Mesenchymal stem cell (in vitro differentiated cells and primary cell): ENCODE data around the gene DHX40.

Source experiments
- DNase-seq: peaks from one replicate; pipeline ENCODE4 v3.0.0-alpha.2; 2013
- H2AFZ ChIP-seq: one replicate; pipeline ENCODE4 v1.6.1; 2013; ENCODE audit warnings: low read depth, mild to moderate bottlenecking, control low read depth, inconsistent platforms, low read length, moderate library complexity
- H2AK5ac ChIP-seq: 2 replicates; pipeline ENCODE4 v1.6.1; 2013; ENCODE audit warnings: low read length, moderate library complexity, mild to moderate bottlenecking, inconsistent platforms; ENCODE audit not compliant: severe bottlenecking
- H2BK120ac ChIP-seq: one replicate; pipeline ENCODE4 v1.6.1; 2013; ENCODE audit warnings: low read depth, mild to moderate bottlenecking, inconsistent platforms, low read length, moderate library complexity
- H2BK12ac ChIP-seq, 2 experiments: one replicate each; pipeline ENCODE4 v1.6.1; 2013; ENCODE audit warnings: inconsistent platforms in 2 of 2, low read length in 2 of 2, mild to moderate bottlenecking in 2 of 2, moderate library complexity in 2 of 2, control low read depth in 1 of 2
- H2BK15ac ChIP-seq: one replicate; pipeline ENCODE4 v1.6.1; 2013; ENCODE audit warnings: mild to moderate bottlenecking, low read depth, inconsistent platforms; ENCODE audit not compliant: poor library complexity, severe bottlenecking
- H2BK5ac ChIP-seq: 2 replicates; pipeline ENCODE4 v1.6.1; 2013; ENCODE audit warnings: low read depth, mild to moderate bottlenecking, low read length, control low read depth, inconsistent platforms; ENCODE audit not compliant: poor library complexity, severe bottlenecking
- H3K14ac ChIP-seq, 2 experiments: one replicate each; pipeline ENCODE4 v1.6.1; 2013; ENCODE audit warnings: inconsistent platforms in 2 of 2, low read length in 2 of 2, control low read depth in 1 of 2, mild to moderate bottlenecking in 1 of 2, moderate library complexity in 1 of 2
- H3K18ac ChIP-seq, 2 experiments: one replicate each; pipeline ENCODE4 v1.6.1; 2013; ENCODE audit warnings: inconsistent platforms in 2 of 2, low read length in 2 of 2, control low read depth in 1 of 2, low read depth in 1 of 2, mild to moderate bottlenecking in 1 of 2
- H3K23ac ChIP-seq, 2 experiments: one replicate each; pipeline ENCODE4 v1.6.1; 2013; ENCODE audit warnings: inconsistent platforms in 2 of 2, low read length in 2 of 2, mild to moderate bottlenecking in 2 of 2, moderate library complexity in 2 of 2, control low read depth in 1 of 2
- H3K27ac ChIP-seq: 2 replicates; pipeline ENCODE4 v1.5.1; 2013; ENCODE audit warnings: mild to moderate bottlenecking, moderate library complexity, low read length, control low read depth, inconsistent platforms; ENCODE audit not compliant: poor library complexity, severe bottlenecking
- H3K27me3 ChIP-seq, 2 experiments: 2 replicates each; pipeline versions ENCODE4 v1.6.1 to v1.7.0; 2013; ENCODE audit warnings: low read length in 2 of 2, mild to moderate bottlenecking in 2 of 2, moderate library complexity in 2 of 2, control low read depth in 1 of 2, inconsistent platforms in 1 of 2; ENCODE audit not compliant: control insufficient read depth in 1 of 2, insufficient read depth in 1 of 2
- H3K36me3 ChIP-seq, 2 experiments: 2 replicates each; pipeline versions ENCODE4 v1.6.1 to v1.7.0; 2013; ENCODE audit warnings: low read length in 2 of 2, control low read depth in 1 of 2, inconsistent platforms in 1 of 2, low read depth in 1 of 2, mild to moderate bottlenecking in 1 of 2; ENCODE audit not compliant: insufficient read depth in 2 of 2, control insufficient read depth in 1 of 2
- H3K4ac ChIP-seq, 2 experiments: one replicate each; pipeline ENCODE4 v1.6.1; 2013; ENCODE audit warnings: inconsistent platforms in 2 of 2, low read length in 2 of 2, mild to moderate bottlenecking in 2 of 2, moderate library complexity in 2 of 2, control low read depth in 1 of 2, low read depth in 1 of 2
- H3K4me1 ChIP-seq: 2 replicates; pipeline ENCODE4 v1.6.1; 2013; ENCODE audit warnings: low read depth, low read length, control low read depth; ENCODE audit not compliant: control insufficient read depth, insufficient read depth
- H3K4me2 ChIP-seq: 2 replicates; pipeline ENCODE4 v1.6.1; 2013; ENCODE audit warnings: low read length, mild to moderate bottlenecking, inconsistent platforms; ENCODE audit not compliant: poor library complexity, severe bottlenecking
- H3K4me3 ChIP-seq, 2 experiments: 2 replicates each; pipeline versions ENCODE4 v1.5.1 to v1.7.0; 2013; ENCODE audit warnings: low read length in 2 of 2, mild to moderate bottlenecking in 2 of 2, control low read depth in 1 of 2, low read depth in 1 of 2; ENCODE audit not compliant: insufficient read depth in 1 of 2
- H3K79me1 ChIP-seq: replicated peaks from 2 replicates; pipeline ENCODE4 v1.6.1; 2013; ENCODE audit warnings: mild to moderate bottlenecking, control low read depth, low read length, inconsistent platforms; ENCODE audit not compliant: poor library complexity, severe bottlenecking
- H3K9ac ChIP-seq: 2 replicates; pipeline ENCODE4 v1.7.0; 2013; ENCODE audit warnings: mild to moderate bottlenecking, low read length, moderate library complexity
- H3K9me3 ChIP-seq: 2 replicates; pipeline ENCODE4 v1.7.0; 2013; ENCODE audit warnings: mild to moderate bottlenecking, low read length; ENCODE audit not compliant: control insufficient read depth
- H4K8ac ChIP-seq: one replicate; pipeline ENCODE4 v1.6.1; 2013; ENCODE audit warnings: inconsistent platforms, mild to moderate bottlenecking, low read length, moderate library complexity
- H4K91ac ChIP-seq: one replicate; pipeline ENCODE4 v1.6.1; 2013; ENCODE audit warnings: mild to moderate bottlenecking, low read length, inconsistent platforms
- WGBS: methylation state at CpG from one replicate; pipeline ENCODE4 v1.1.7; 2013; ENCODE audit warnings: mixed read lengths; 5-methylcytosine and 5-hydroxymethylcytosine counted together

DHX40 gene

GRCh38 chr17:59647288-59647687 lies 81.9 kb downstream of the DHX40 start:
- no peak overlapping the region for H3K18ac ChIP-seq
- H4K8ac ChIP-seq: no peak overlapping the region
- no peak overlapping the region for H2BK120ac ChIP-seq
- no peak overlapping the region for H2AFZ ChIP-seq
- no peak overlapping the region for H2BK12ac ChIP-seq
- no peaks in the 10 kb centered on the region for H3K4me1 ChIP-seq
- H3K9ac ChIP-seq: no peak overlapping the region
- WGBS: 96% methylated on average over 4 of the region's 6 CpGs
- H3K4me2 ChIP-seq: no peak overlapping the region
- no peak overlapping the region for H4K91ac ChIP-seq
- peaks cover 7 to 91% of the 10 kb centered on the region in 2 experiments for H3K36me3 ChIP-seq
- H3K23ac ChIP-seq: no peak overlapping the region
- H3K4me3 ChIP-seq: no peak overlapping the region
- no peaks in the 10 kb centered on the region for H3K27me3 ChIP-seq
- H2BK15ac ChIP-seq: no peak overlapping the region
- no peak overlapping the region for H3K27ac ChIP-seq
- DNase-seq: no peak
- no peak overlapping the region for H3K14ac ChIP-seq
- H3K4ac ChIP-seq: no peak overlapping the region
- peaks cover under 1% of the 10 kb centered on the region for H3K9me3 ChIP-seq
- no peak overlapping the region for H2BK5ac ChIP-seq
- H2AK5ac ChIP-seq: no peak overlapping the region
- peaks cover 3% of the 10 kb centered on the region for H3K79me1 ChIP-seq

GRCh38 chr17:59649886-59650285 lies 84.5 kb downstream of the DHX40 start:
- Histone ChIP-seq H3K4me3 (no peak overlapping the region), H3K18ac (no peak overlapping the region), H3K4me2 (no peak overlapping the region), H3K27me3 (no peaks in the 10 kb centered on the region), H3K4me1 (no peaks in the 10 kb centered on the region), H3K36me3 (peaks cover 19 to 98% of the 10 kb centered on the region in 2 experiments), H2BK15ac (no peak overlapping the region), H2BK120ac (no peak overlapping the region), H3K9ac (no peak overlapping the region), H3K79me1 (peaks cover 8% of the 10 kb centered on the region), H3K9me3 (peaks cover 7% of the 10 kb centered on the region), H2AFZ (no peak overlapping the region), H3K23ac (no peak overlapping the region), H2BK5ac (no peak overlapping the region), H3K4ac (no peak overlapping the region), H4K8ac (no peak overlapping the region), H4K91ac (no peak overlapping the region), H3K14ac (no peak overlapping the region), H2AK5ac (no peak overlapping the region), H2BK12ac (no peak overlapping the region), H3K27ac (no peak overlapping the region)
- no peak for DNase-seq

- peaks cover 9% of the 10 kb centered on the region for H3K79me1 ChIP-seq
Measured at GRCh38 chr17:59650642-59651041, 85.2 kb downstream of the DHX40 start.

GRCh38 chr17:59651346-59651745 lies 85.9 kb downstream of the DHX40 start:
- Histone ChIP-seq H4K91ac (no peak overlapping the region), H3K4me1 (no peaks in the 10 kb centered on the region), H2BK120ac (no peak overlapping the region), H2AFZ (no peak overlapping the region), H3K23ac (no peak overlapping the region), H2BK12ac (no peak overlapping the region), H2BK15ac (no peak overlapping the region), H3K4me2 (no peak overlapping the region), H2AK5ac (no peak overlapping the region), H3K4ac (no peak overlapping the region), H3K27me3 (no peaks in the 10 kb centered on the region), H4K8ac (no peak overlapping the region), H3K79me1 (peaks cover 9% of the 10 kb centered on the region), H3K4me3 (no peak overlapping the region), H3K18ac (no peak overlapping the region), H3K27ac (no peak overlapping the region), H3K9ac (no peak overlapping the region), H3K36me3 (peaks cover 19 to 98% of the 10 kb centered on the region in 2 experiments), H2BK5ac (no peak overlapping the region), H3K14ac (no peak overlapping the region), H3K9me3 (peaks cover 7% of the 10 kb centered on the region)
- peak; percentile 36 for DNase-seq

More at GRCh38 chr17:59650642-59651041, 85.2 kb downstream of the DHX40 start:
- no peak overlapping the region for H4K91ac ChIP-seq
- WGBS: 100% methylated on average over 1 of the region's 1 CpG
- no peak overlapping the region for H3K4me3 ChIP-seq
- H2BK120ac ChIP-seq: no peak overlapping the region
- peaks cover 7% of the 10 kb centered on the region for H3K9me3 ChIP-seq
- no peak overlapping the region for H3K27ac ChIP-seq
- no peak overlapping the region for H3K4ac ChIP-seq
- H3K36me3 ChIP-seq: peaks cover 19 to 98% of the 10 kb centered on the region in 2 experiments
- H3K9ac ChIP-seq: no peak overlapping the region
- no peak overlapping the region for H3K14ac ChIP-seq
- H2AFZ ChIP-seq: no peak overlapping the region
- no peak overlapping the region for H3K23ac ChIP-seq
- no peaks in the 10 kb centered on the region for H3K4me1 ChIP-seq
- H3K18ac ChIP-seq: no peak overlapping the region
- H2AK5ac ChIP-seq: no peak overlapping the region
- no peak overlapping the region for H2BK15ac ChIP-seq
- H2BK12ac ChIP-seq: no peak overlapping the region
- no peak overlapping the region for H3K4me2 ChIP-seq
- no peak overlapping the region for H4K8ac ChIP-seq
- H3K27me3 ChIP-seq: no peaks in the 10 kb centered on the region
- H2BK5ac ChIP-seq: no peak overlapping the region
- DNase-seq: no peak
